Head of caudate nucleus (tissue), 42 donors: Measurements from ENCODE around the gene PDZD2.
"Not testable (repeated sequence)": the region's sequence is repeated elsewhere in the genome, so short reads cannot be mapped to it uniquely, and the experiment has no call there.

ENCODE experiments used
- DNase-seq, 42 donors: peaks; one replicate each; pipeline versions ENCODE4 v3.0.0 to v3.0.0-alpha.2; 2020 to 2021; ENCODE audit warnings: mixed read lengths in 7 of 42
- intact Hi-C: fragments of 100-400 bp; cut with DNase I; formaldehyde crosslinking; loops from one replicate; pipeline ENCODE4 v1.15.0; 2022

PDZD2 gene

DNA sequence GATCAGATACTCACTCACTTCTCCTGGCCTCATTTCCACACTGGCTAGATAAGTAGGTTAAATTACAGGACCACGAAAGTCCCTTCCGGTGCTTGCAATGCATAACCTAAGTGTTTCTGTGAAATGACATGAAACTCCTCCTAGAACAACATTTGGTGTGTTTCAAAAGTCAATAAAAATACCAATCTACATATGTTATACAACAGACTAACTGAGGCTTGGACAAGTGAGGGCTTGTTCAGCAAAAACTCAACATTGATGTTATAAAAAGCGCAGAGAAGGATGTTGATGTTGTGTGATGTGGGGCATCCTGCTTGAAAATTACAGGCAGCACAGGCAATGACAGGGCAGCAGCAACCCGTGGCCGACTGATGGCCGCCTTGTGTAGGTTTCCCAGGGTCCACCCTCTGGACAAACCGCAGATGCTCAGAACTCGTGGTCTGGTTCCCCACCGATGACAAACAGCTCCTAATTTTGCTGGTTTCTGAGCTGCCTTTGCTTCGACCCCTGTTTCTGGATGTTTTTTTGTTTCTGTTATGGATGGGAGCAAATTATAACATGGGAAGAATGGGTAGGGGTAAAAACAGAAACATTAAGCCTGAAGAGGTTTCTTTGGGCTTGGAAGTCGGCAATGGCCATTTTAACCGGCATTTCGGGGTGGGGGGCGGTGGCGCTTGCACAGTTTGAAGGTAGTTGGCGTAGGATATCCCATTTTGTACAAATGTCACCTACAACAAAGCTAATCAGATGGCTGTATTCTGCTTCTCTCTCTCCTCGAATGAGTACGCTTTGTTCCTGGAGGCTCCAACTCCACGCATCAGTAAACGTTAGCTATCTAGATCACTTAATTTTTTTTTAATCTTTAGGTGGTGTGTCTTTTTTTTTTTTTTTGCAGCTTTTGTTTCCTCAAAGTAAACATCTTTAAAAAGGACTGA is 116.1 kb downstream of the PDZD2 start:
- peak in 10 of 42 donors; percentile 18 to 73 (median 40) for DNase-seq
- intact Hi-C loops = no loop called here

DNA sequence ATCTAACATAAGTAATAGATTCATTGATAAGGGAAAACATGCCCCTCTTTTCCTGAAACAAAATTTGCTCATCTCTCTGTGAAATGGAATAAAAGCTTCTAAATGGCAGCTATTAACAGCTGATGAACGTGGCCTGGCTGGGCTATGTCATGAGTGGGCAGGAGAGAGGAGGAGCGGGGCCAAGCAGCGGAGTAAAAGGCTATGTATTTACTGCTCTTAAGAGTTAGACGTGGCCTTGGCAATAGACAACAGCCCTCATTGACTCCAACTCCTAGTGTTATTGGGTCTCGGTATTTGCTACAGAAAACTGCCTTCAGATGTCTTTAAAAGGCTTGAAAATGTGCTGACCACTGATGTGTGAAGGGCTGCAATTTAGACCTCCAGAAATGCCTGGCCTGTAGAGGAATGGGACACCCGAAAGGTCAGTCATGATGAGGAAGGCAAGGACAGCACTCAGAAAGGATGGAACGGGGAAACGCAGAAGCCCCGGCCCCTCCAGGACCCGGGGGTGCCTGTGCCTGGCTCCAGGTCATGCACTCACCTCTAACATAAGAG is 116.8 kb downstream of the PDZD2 start:
- intact Hi-C loops = no loop called here
- no peak for DNase-seq

DNA sequence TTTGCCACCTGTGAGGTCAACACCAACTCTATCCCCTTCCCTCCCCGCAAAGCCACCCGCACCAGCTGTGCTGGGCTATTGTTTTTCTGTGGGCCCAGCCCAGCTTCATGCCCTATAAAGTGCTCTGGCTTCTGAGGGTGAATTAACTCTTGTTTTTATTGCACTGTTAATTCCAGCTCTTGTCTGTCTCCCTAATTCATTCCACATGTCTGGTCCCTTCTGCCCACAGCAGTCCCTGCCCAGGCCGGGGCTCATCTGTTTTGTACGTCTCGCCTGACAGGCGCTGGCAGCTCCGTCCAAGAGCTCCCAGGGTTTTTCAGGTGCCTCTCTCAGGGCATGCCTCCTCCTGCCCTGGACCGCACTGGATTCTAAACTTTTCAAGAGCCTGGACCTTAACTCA is 118.9 kb downstream of the PDZD2 start:
- intact Hi-C loops = no loop called here
- no peak for DNase-seq

DNA sequence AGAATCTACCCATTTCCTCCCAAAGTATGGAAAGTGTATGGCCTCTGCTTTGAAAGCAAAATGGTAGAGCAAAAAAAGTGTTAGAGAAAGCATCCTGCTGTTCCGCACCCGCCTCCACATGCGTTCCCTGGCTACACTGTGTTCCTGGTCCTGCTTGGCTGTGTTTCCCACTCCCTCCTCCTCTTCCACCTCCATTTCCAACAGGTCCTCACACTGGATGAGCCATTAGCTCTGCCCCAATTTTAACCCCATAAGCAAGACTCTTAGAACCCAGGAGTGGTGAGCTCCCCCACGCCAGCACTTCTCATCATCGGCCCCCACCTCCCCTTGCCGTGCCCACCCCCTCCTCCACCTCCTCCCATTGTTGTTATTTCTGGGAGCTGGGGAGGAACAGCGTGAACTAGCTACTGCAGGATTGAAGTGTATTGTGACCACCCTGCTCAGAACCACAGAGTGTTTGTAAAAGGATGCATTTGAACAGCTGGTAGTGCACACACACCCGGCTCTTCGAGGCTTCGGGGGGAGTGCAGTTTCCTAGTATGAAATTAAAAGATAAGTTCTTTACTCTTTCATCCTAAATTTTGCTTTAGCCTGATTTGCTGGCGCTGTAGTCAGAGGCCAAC is 120.0 kb downstream of the PDZD2 start:
- peak in 31 of 42 donors; percentile 21 to 83 (median 48) for DNase-seq
- intact Hi-C loops = no loop called here

DNA sequence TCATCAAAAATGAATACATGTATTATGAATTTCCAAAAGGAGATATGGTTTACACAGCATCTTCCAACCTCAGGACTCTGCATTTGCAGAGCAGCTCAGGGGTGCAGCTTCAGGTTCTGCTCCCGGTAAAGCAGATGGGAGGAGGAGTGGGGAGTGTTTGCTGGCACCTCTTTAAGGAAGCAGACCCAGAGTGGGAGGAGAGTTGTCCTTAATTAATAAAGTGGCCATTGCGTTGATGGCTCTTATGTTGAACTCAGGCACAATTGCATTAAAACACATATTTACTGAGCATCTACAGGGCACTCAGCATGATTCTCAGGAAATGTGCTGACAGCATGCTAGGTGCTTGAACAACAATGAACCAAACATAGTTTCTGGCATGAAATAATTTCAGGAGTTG is 121.0 kb downstream of the PDZD2 start:
- intact Hi-C loops = no loop called here
- DNase-seq = no peak

DNA sequence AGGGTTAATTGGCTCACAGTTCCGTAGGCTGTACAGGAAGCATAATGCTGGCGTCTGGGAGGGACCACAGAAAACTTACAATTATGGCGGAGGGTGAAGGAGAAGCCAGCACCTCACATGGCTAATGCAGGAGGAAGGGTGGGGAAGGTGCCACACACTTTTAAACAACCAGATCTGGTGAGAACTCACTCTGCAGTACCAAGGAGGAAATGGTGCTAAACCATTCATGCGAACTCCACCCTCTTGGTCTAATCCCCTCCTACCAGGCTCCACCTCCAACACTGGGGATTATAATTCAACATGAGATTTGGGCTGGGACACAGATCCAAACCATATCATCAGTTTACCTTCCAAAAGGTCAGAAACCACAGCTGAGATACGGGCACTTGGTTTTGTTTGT is 122.9 kb downstream of the PDZD2 start:
- intact Hi-C loops = no loop called here
- DNase-seq = no peak

DNA sequence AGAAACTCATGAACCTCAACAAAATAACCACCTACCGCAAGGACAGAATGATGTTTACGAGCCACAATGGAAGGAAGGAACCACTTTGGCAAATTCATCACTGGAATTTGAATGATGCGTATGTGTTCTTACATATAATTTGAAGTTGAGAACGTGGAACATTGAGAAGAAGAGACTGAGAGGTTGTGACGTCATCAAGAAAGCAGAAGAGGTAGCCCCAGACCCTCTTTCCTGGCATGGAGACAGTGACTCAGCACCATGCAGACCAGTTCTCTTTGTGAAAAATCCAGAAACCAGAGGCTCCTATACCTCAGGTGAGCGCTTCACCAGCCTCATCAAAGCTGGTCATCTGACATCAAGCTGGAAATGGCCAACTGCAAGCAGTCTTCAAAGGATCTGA is 124.5 kb downstream of the PDZD2 start:
- no peak for DNase-seq
- intact Hi-C loops = no loop called here

DNA sequence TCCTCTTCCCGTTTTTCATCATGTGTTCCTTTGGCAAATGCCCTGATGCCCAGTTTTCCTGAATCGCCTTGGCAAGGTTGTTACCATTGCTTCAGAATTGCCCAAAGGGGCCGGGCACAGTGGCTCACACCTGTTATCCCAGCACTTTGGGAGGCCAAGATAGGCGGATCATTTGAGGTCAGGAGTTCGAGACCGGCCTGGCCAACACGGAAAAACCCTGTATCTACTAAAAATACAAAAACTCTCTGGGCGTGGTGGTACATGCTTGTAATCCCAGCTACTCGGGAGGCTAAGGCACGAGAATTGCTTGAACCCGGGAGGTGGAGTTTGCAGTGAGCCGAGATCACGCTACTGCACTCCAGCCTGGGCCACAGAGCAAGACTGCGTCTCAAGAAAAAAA is 125.8 kb downstream of the PDZD2 start:
- DNase-seq, intact Hi-C loops: not testable (repeated sequence)

DNA sequence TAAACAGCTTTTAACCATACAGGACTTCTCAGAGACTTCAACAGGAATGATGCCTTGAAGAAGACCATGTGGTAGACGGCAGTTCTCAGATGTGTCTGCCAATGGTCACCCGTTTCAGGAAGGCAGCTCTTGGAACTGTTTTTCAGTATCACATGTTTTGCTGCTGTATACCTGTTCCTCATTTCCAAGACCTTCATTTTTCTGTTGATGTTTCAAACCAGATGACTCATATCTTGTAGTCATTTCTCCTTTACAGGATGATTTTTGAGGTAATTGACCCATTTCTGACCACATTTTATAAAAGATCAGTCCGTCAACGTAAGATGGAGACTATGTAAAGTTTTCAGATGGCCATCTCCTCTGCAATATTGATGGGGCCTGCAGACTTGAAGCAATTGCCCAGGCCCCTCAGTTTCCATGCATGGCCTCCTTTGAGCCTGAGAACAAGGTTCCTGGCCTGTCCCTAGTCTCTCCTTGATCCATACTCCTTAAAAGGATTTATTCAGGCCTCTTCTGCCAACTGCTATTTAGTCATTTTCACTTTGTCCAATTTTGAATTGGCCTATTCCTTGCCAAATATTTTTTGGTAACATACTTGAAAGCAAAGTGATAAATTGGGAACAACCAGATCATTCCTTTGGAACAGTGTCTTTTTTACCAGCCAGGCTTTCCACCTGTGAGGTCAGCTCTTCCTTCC is 128.6 kb downstream of the PDZD2 start:
- no peak for DNase-seq
- intact Hi-C loops = no loop called here

DNA sequence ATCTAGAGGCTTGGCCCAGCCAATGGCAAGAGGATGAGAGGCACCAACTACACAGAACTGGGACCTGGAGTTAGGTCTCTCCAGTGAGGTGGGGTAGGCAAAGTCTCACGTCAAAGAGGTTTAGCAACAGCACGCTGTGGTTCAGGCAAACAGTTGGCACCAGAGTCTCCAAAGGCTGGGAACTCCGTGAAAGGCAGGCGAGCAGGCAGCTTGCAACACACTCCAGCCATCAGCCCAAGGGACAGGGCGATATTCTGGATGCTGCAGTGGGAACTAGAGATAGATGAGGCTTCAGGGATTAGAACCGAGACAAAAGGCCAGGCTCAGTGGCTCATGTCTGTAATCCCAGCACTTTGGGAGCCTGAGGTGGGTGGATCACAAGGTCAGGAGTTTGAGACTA is 129.1 kb downstream of the PDZD2 start:
- intact Hi-C loops = no loop called here
- DNase-seq = no peak

DNA sequence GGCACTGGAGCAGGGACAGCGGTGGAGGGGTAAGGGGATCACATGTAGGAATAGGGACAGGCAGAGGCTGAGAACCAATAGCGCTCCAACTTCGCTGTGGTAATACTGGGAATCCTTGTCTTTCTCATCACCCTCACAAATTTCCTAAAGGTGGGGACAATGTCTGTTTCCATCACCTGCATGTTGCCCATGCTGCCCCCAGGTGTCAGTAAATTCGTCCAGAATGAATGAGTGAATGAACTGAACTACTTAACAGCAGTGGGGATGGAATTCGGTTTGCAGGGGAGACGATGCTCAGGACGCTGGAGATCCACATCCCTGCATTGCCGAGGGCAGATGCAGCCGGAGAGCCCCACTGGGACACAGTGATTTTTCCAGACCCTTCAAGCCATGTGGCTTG is 129.9 kb downstream of the PDZD2 start:
- DNase-seq = no peak
- intact Hi-C loops = no loop called here

DNA sequence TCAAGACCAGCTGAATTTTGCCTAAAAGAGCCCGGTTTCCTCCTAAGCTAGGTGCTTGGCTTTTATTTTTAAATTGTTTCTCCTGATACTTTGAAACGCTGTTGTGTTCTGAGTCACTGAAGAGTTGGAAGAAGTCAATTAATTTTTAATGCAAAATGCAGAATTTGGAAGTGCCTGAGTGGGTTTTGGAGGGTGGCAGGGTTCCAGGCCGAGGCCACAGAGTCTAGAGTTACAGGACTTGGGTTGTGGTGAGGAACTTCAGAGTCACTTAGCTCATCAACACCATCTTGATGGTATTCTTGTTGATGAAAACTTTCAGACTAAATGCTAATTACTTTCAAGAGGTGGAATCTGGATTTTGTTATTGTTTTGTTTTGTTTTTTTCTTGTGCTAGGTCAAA is 130.6 kb downstream of the PDZD2 start:
- DNase-seq = no peak
- intact Hi-C loops = no loop called here

DNA sequence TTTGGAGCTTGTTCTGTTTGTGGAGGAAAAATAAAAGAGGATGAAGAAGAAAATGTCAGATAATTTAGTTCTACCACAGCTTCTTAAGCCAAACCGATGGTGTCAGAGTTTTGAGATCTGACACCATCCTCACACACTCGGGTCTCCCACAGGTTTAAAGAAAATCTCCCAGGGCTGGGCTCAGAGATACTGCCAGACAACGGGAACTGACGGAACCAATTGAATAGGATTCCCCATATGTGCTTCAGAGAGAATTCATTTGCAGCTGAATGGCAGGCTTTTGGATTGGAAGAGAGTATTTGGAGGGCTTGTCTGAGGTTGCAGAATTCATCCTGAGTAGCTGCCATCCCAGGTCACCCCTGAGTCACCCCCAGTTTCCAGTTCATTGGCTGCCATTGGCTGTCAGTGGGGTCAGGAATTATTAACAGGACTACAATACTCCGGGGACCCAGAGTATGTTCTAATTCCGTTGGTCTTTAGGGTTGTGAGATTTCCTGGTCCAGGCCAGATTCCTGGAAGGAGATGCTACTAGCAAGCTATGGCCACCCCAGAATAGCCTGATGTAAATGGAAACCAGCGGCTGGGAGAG is 131.3 kb downstream of the PDZD2 start:
- DNase-seq = peak in 3 of 42 donors; percentile 23 to 41 (median 29)
- intact Hi-C loops = no loop called here

DNA sequence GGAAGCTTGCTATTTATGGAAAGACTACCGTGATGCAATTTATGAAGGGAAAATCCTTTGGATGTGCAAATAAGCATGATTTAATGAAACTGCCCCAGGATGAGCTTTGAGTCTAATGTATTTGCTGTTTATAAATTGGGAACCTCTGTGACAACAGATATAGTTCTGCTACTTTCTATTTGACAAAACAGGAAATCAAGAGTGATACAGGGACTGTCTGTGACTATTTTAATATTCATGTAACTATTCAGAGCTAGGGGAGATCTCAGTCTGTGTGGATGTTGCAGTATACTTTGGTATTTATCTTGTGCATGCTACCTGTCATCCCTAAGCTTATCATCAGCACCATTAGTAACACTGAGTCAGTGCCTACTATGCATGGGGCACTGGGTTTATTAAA is 132.1 kb downstream of the PDZD2 start:
- intact Hi-C loops = no loop called here
- DNase-seq = no peak

DNA sequence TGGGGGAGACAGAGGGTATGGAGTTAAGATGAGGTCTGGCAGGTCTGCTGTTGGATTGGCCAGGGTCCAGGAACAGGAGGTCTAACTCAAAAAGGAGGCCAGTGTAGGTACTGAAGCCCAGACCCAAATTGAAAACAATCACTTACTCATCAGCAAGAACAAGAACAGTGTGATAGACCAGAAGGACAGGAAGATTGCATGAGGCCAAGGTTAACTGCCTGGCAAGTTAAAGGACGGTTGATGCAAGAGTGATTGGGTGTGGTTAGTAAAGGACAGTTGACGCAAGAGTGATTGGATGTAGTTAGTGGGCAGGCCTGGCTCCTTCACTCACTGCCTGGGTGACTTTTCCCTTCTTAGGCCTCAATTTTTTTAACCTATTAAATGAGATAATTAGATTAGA is 132.6 kb downstream of the PDZD2 start:
- intact Hi-C loops = no loop called here
- no peak for DNase-seq

DNA sequence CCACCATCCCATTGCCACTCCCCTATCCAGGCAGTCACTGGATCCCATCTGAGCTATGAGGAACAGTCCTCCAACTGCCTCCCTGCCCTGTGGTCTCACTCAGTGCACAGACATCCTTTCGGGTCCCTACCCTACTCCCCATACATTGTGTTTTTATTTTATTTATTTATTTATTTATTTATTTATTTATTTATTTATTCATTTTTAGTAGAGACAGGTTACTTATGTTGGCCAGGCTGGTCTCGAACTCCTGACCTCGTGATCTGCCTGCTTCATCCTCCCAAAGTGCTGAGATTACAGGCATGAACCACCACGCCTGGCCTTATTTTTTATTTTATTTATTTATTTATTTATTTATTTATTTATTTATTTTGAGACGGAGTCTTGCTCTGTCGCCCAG is 137.4 kb downstream of the PDZD2 start:
- DNase-seq, intact Hi-C loops: not testable (repeated sequence)

DNA sequence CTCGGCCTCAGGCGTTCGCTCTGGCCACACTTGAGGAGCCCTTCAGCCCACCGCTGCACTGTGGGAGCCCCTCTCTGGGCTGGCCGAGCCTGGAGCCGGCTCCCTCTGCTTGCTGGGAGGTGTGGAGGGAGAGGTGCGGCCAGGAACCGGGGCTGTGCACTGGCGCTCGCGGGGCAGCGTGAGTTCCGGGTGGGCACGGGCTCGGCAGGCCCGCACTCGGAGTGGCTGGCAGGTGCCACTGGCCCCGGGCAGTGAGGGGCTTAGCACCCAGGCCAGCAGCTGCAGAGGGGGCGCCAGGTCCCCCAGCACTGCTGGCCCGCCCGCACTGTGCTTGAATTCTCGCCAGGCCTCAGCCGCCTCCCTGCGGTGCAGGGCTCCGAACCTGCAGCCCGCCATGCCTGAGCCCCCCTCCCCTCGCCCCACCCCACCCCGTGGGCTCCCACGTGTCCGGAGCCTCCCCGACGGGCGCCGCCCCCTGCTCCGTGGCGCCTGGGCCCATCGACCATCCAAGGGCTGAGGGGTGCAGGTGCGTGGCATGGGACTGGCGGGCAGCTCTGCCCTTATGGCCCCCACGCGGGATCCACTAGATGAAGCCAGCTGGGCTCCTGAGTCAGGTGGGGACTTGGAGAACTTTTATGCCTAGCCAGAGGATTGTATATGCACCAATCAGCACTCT is 138.2 kb downstream of the PDZD2 start:
- intact Hi-C loops = no loop called here

DNA sequence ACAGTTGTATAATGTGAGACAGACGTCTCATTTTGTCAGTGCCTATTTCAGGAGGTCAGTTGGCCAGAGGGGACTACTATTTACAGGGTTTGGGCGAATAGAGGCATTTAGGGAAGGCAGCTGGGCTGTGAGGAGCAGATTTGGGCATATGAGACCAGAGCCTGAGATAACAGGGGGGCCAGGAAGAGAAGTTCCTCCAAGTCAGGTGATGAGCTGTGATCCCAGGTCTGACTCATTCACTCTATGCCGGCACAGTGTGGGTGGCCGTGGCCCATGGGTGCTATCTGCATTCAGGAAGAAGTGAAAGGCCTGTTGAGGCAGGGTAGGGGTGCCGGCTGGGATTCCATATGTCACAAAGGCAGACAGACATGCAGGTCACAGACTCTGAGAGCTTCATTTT is 142.8 kb downstream of the PDZD2 start:
- DNase-seq = peak; percentile 36 to 88 (median 67)
- intact Hi-C loops = no loop called here

More for the DNA sequence above, 138.2 kb downstream of the PDZD2 start:
- no peak for DNase-seq
